ENCODE data around the gene DLG1. TPM values are rescaled to one million over a fixed set of nuclear protein-coding genes. Genes with fewer than 3 reads are reported as not detected.

Gene DLG1
- total RNA-seq, 1 experiment from 2014 or later = 107 TPM

- H3K9me3 ChIP-seq (ENCODE audit: low read depth, low read length, poor library complexity, severe bottlenecking) = no peaks in the 10 kb centered on the region
- no peaks in the 10 kb centered on the region for H3K36me3 ChIP-seq (ENCODE audit: insufficient read depth, low read length, poor library complexity, severe bottlenecking)
- ChIA-PET CTCF (interaction anchor here (0.9 kb wide), 1 partner anchor 19 kb away, joined by 3 read pairs; no protein-coding TSS in a partner anchor), POLR2A (ENCODE audit: low non-redundant PET) (no interaction called here)
- no peak overlapping the region for H3K4me3 ChIP-seq (ENCODE audit: low read depth, low read length, poor library complexity, severe bottlenecking)
- intact Hi-C loops (cut with micrococcal nuclease; ENCODE audit: unreplicated experiment) = loop anchor here (10.0 kb wide), 1 partner anchor 505 kb away; no protein-coding TSS in a partner anchor
- no peaks in the 10 kb centered on the region for H3K4me1 ChIP-seq (ENCODE audit: insufficient read depth, low read length, poor library complexity, severe bottlenecking)
- TF ChIP-seq EZH2 (IDR thresholded peaks at IDR 0.05; ENCODE audit: borderline replicate concordance, low read depth, low read length, poor library complexity, severe bottlenecking) (no peak), CTCF (conservative IDR thresholded peaks at IDR 0.05; ENCODE audit: low read depth, low read length) (no peak)
- H3K27me3 ChIP-seq (replicated peaks; ENCODE audit: insufficient read depth, low read depth, low read length, poor library complexity) = no peaks in the 10 kb centered on the region
- DNase-seq (ENCODE audit: low spot score) = no peak
- no TSS peak for BruUV-seq (replicated peaks)
- no peak overlapping the region for H3K27ac ChIP-seq (ENCODE audit: low read depth, low read length, poor library complexity, severe bottlenecking)
These were observed 288.8 kb downstream of the DLG1 start for GRCh38 chr3:197009532-197010019.

GRCh38 chr3:197008436-197009209 lies 289.8 kb downstream of the DLG1 start:
- intact Hi-C loops (cut with micrococcal nuclease; ENCODE audit: unreplicated experiment) = loop anchor here (10.0 kb wide), 1 partner anchor 506 kb away; no protein-coding TSS in a partner anchor
- no peak overlapping the region for H3K4me3 ChIP-seq (ENCODE audit: low read depth, low read length, poor library complexity, severe bottlenecking)
- peaks cover 10% of the 10 kb centered on the region for H3K4me1 ChIP-seq (ENCODE audit: insufficient read depth, low read length, poor library complexity, severe bottlenecking)
- no peak overlapping the region for H3K27ac ChIP-seq (ENCODE audit: low read depth, low read length, poor library complexity, severe bottlenecking)
- no peak for DNase-seq (ENCODE audit: low spot score)
- ChIA-PET POLR2A (ENCODE audit: low non-redundant PET) (no interaction called here), CTCF (no interaction called here)
- BruUV-seq (replicated peaks) = no TSS peak
- no peaks in the 10 kb centered on the region for H3K27me3 ChIP-seq (replicated peaks; ENCODE audit: insufficient read depth, low read depth, low read length, poor library complexity)
- no peak for TF ChIP-seq CTCF (conservative IDR thresholded peaks at IDR 0.05; ENCODE audit: low read depth, low read length)
- no peak for TF ChIP-seq EZH2 (IDR thresholded peaks at IDR 0.05; ENCODE audit: borderline replicate concordance, low read depth, low read length, poor library complexity, severe bottlenecking)
- H3K36me3 ChIP-seq (ENCODE audit: insufficient read depth, low read length, poor library complexity, severe bottlenecking) = no peaks in the 10 kb centered on the region
- no peaks in the 10 kb centered on the region for H3K9me3 ChIP-seq (ENCODE audit: low read depth, low read length, poor library complexity, severe bottlenecking)

- no TSS peak for BruUV-seq (replicated peaks)
- Histone ChIP-seq H3K27me3 (replicated peaks; ENCODE audit: insufficient read depth, low read depth, low read length, poor library complexity) (no peaks in the 10 kb centered on the region), H3K27ac (ENCODE audit: low read depth, low read length, poor library complexity, severe bottlenecking) (no peak overlapping the region), H3K9me3 (ENCODE audit: low read depth, low read length, poor library complexity, severe bottlenecking) (no peaks in the 10 kb centered on the region), H3K36me3 (ENCODE audit: insufficient read depth, low read length, poor library complexity, severe bottlenecking) (no peaks in the 10 kb centered on the region), H3K4me1 (ENCODE audit: insufficient read depth, low read length, poor library complexity, severe bottlenecking) (peaks cover 11% of the 10 kb centered on the region), H3K4me3 (ENCODE audit: low read depth, low read length, poor library complexity, severe bottlenecking) (no peak overlapping the region)
- CTCF ChIA-PET = no interaction called here
- no peak for DNase-seq (ENCODE audit: low spot score)
- TF ChIP-seq EZH2 (IDR thresholded peaks at IDR 0.05; ENCODE audit: borderline replicate concordance, low read depth, low read length, poor library complexity, severe bottlenecking) (no peak), CTCF (conservative IDR thresholded peaks at IDR 0.05; ENCODE audit: low read depth, low read length) (no peak)
- intact Hi-C loops (cut with micrococcal nuclease; ENCODE audit: unreplicated experiment) = loop anchor here (10.0 kb wide), 1 partner anchor 507 kb away; no protein-coding TSS in a partner anchor
- POLR2A ChIA-PET (ENCODE audit: low non-redundant PET) = no interaction called here
These were observed 290.5 kb downstream of the DLG1 start for GRCh38 chr3:197007953-197008352.
